ENCODE measurements around the gene UTP15.

GRCh38 chr5:73596705-73597328 is 31.3 kb downstream of the UTP15 start:
- TF ChIP-seq CTCF (conservative IDR thresholded peaks at IDR 0.05; ENCODE audit: low read depth in 2 of 2) = peak; percentile 82 to 87
- no peak for TF ChIP-seq EZH2 (IDR thresholded peaks at IDR 0.05; ENCODE audit: low read depth, unreplicated experiment)
- TF ChIP-seq JUNB (IDR thresholded peaks at IDR 0.05; ENCODE audit: unreplicated experiment) = no peak
- TF ChIP-seq, protein P1, sequence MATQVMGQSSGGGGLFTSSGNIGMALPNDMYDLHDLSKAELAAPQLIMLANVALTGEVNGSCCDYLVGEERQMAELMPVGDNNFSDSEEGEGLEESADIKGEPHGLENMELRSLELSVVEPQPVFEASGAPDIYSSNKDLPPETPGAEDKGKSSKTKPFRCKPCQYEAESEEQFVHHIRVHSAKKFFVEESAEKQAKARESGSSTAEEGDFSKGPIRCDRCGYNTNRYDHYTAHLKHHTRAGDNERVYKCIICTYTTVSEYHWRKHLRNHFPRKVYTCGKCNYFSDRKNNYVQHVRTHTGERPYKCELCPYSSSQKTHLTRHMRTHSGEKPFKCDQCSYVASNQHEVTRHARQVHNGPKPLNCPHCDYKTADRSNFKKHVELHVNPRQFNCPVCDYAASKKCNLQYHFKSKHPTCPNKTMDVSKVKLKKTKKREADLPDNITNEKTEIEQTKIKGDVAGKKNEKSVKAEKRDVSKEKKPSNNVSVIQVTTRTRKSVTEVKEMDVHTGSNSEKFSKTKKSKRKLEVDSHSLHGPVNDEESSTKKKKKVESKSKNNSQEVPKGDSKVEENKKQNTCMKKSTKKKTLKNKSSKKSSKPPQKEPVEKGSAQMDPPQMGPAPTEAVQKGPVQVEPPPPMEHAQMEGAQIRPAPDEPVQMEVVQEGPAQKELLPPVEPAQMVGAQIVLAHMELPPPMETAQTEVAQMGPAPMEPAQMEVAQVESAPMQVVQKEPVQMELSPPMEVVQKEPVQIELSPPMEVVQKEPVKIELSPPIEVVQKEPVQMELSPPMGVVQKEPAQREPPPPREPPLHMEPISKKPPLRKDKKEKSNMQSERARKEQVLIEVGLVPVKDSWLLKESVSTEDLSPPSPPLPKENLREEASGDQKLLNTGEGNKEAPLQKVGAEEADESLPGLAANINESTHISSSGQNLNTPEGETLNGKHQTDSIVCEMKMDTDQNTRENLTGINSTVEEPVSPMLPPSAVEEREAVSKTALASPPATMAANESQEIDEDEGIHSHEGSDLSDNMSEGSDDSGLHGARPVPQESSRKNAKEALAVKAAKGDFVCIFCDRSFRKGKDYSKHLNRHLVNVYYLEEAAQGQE (IDR thresholded peaks at IDR 0.05; ENCODE audit: unreplicated experiment) = no peak
- TF ChIP-seq POLR2AphosphoS5 (IDR thresholded peaks at IDR 0.05; ENCODE audit: low read depth) = no peak
- no peak for TF ChIP-seq ZNF462 (CRISPR knock-in tag; IDR thresholded peaks at IDR 0.05)
- TF ChIP-seq NANOG (IDR thresholded peaks at IDR 0.05; ENCODE audit: borderline replicate concordance) = no peak
- no peak for TF ChIP-seq EZH2phosphoT487 (IDR thresholded peaks at IDR 0.05; ENCODE audit: unreplicated experiment)
- no peak for TF ChIP-seq CREB1 (CRISPR knock-in tag; IDR thresholded peaks at IDR 0.05; ENCODE audit: low read depth)

All from GM23338 (cell line).